Measurements from ENCODE around the gene ARHGAP12. TPM values are rescaled to one million over a fixed set of nuclear protein-coding genes. Genes with fewer than 3 reads are reported as not detected.

Gene ARHGAP12
- total RNA-seq, 1 experiment from 2014 or later, result 27.9 TPM

GRCh38 chr10:31823358-31823757, 105.3 kb downstream of the ARHGAP12 start:
- DNase-seq (ENCODE audit: low read depth), result no peak

- no peak for DNase-seq (ENCODE audit: low read depth)
Measured at GRCh38 chr10:31822616-31823318, 105.9 kb downstream of the ARHGAP12 start.

- no peak for DNase-seq (ENCODE audit: low read depth)
Measured at GRCh38 chr10:31822150-31822549, 106.5 kb downstream of the ARHGAP12 start.

GRCh38 chr10:31820778-31821369, 107.8 kb downstream of the ARHGAP12 start:
- no peak for DNase-seq (ENCODE audit: low read depth)

GRCh38 chr10:31820096-31820495, 108.5 kb downstream of the ARHGAP12 start:
- no peak for DNase-seq (ENCODE audit: low read depth)

- DNase-seq (ENCODE audit: low read depth), result no peak
Measured at GRCh38 chr10:31819391-31819820, 109.2 kb downstream of the ARHGAP12 start.

GRCh38 chr10:31816318-31816717, 112.3 kb downstream of the ARHGAP12 start:
- DNase-seq (ENCODE audit: low read depth), result no peak

- peak; percentile 52 for DNase-seq (ENCODE audit: low read depth)
Measured at GRCh38 chr10:31808258-31809218, 120.1 kb downstream of the ARHGAP12 start.

GRCh38 chr10:31804352-31804810, 124.2 kb downstream of the ARHGAP12 start:
- DNase-seq (ENCODE audit: low read depth), result no peak

GRCh38 chr10:31803606-31804351, 124.9 kb downstream of the ARHGAP12 start:
- DNase-seq (ENCODE audit: low read depth), result no peak

GRCh38 chr10:31799181-31799580, 129.4 kb downstream of the ARHGAP12 start:
- DNase-seq (ENCODE audit: low read depth), result no peak

- DNase-seq (ENCODE audit: low read depth), result no peak
Measured at GRCh38 chr10:31792745-31793144, 135.9 kb downstream of the ARHGAP12 start.

- DNase-seq (ENCODE audit: low read depth), result no peak
Measured at GRCh38 chr10:31789555-31789954, 139.1 kb downstream of the ARHGAP12 start.

GRCh38 chr10:31782701-31783100, 145.9 kb downstream of the ARHGAP12 start:
- no peak for DNase-seq (ENCODE audit: low read depth)

- no peak for DNase-seq (ENCODE audit: low read depth)
Measured at GRCh38 chr10:31780717-31781116, 147.9 kb downstream of the ARHGAP12 start.

GRCh38 chr10:31778627-31779026, 150.0 kb downstream of the ARHGAP12 start:
- peak; percentile 30 for DNase-seq (ENCODE audit: low read depth)

- DNase-seq (ENCODE audit: low read depth), result no peak
Measured at GRCh38 chr10:31776159-31776558, 152.5 kb downstream of the ARHGAP12 start.

GRCh38 chr10:31774928-31775650, 153.5 kb downstream of the ARHGAP12 start:
- no peak for DNase-seq (ENCODE audit: low read depth)

GRCh38 chr10:31774299-31774900, 154.2 kb downstream of the ARHGAP12 start:
- no peak for DNase-seq (ENCODE audit: low read depth)

GRCh38 chr10:31773749-31774298, 154.8 kb downstream of the ARHGAP12 start:
- DNase-seq (ENCODE audit: low read depth), result no peak

Measured in HT1080 (cell line).